NCI-H82 treated with DMSO at 0.1 percent for 48 hours (cell line): ENCODE data around the gene TMEFF2.

Experiments
- DNase-seq: peaks from one replicate; lab custom pipeline; 2025; ENCODE audit not compliant: unreplicated experiment; lab: John Stamatoyannopoulos, UW

Gene TMEFF2

GRCh38 chr2:191910518-191910917 is 284.2 kb downstream of the TMEFF2 start:
- DNase-seq: no peak

DNA sequence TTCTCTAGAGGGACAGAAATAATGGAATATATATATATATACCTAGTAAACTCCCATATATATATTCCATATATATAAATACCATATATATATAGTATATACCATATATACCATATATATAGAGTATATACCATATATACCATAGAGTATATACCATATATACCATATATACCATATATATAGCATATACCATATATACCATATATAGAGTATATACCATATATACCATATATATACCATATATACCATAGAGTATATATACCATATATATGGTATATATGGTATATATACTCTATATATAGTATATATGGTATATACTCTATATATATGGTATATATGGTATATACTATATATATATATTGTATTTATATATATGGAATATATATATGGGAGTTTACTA is 285.9 kb downstream of the TMEFF2 start:
- no peak for DNase-seq

DNA sequence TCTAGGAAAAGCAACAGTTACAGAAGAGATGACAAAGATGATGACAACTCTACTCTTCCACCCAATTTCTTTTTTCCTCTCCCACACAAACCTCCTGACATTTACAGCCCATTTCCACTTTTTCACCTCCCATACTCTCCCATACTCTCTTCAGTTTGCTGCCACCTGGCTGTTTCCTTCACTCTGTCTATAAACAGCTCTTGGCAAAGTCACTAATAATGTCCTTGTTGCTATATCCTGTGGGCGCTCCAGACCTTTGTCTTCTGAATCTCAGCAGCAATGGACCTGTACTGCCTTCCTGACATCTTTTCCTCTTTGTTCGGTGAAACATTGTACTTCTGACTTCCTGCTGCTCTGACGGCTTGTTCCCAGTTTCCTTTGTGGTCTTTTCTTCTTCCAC is 287.2 kb downstream of the TMEFF2 start:
- no peak for DNase-seq

DNA sequence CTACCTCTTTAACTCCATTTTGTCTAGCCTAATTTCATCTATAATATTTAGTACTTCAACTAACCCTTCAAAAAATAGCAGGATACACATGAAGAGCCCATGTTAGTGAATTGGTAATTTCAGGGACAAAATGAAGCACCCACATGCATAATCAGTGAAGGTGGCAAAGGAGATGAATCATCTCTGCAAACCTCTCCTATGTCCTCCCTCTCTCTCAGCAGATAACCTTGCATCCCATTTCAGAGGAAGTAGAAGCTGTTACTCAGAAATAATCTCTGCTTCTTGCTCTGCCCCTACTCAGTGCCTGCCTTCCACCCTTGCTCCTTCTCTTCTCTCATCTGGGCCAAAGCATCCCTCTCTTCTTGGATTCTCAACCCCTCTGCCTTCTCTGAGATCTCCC is 287.6 kb downstream of the TMEFF2 start:
- no peak for DNase-seq

- DNase-seq: no peak
Observed at GRCh38 chr2:191905336-191905735, 289.4 kb downstream of the TMEFF2 start.

DNA sequence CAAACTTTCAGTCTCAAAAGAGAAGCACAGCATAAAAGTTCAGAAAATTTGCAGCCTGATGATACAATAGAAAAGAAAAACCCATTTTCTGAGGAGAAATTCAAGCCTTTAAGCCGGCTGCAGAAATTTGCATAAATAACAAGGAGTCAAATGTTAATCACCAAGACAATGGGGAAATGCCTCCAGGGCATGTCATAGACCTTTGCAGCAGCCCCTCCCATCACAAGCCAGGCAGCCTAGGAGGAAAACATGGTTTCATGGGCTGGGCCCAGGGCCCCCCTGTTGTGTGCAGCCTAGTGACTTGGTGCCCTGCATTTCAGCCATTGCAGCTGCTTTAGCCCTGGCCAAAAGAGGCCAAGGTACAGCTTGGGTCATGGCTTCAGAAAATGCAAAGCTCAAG is 293.7 kb downstream of the TMEFF2 start:
- DNase-seq: no peak

DNA sequence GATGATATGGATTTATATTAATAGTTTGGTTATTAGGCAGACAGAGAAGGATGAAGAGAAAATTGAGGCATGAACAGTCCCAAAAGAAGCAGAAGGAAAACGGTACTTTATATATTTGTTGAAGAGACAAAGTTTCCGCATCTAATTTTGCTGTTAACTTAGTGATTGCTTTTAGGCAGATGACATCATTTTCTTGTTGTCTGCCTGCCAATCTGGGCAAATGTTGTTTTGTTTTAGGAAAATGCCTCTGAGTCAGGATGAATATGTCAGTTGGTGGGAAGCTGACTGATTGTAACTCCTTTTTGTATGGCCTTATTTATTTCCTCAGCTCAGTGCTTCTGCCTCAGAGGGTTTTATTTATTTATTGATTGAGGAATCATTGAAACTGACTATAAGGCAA is 295.3 kb downstream of the TMEFF2 start:
- DNase-seq: no peak
